Natural killer cell (primary cell): ENCODE measurements around the gene STK40. TPM values are rescaled to one million over a fixed set of nuclear protein-coding genes. Genes with fewer than 3 reads are reported as not detected.

Experiments
- ATAC-seq, 3 donors: fragments of 150-1000 bp in 2 of 3; fragments of 200-7000 bp in 1 of 3; cut with Tn5 transposase; 1 replicate in 1 of 3; 2 replicates in 2 of 3; pipeline ENCODE4 v1.10.0; 2021; ENCODE audit warnings: mild to moderate bottlenecking in 2 of 3, moderate library complexity in 2 of 3
- DNase-seq, 2 donors: peaks; one replicate each; pipeline versions ENCODE4 v3.0.0 to v3.0.0-alpha.2; 2013 to 2021; ENCODE audit warnings: mixed read lengths in 1 of 2
- H3K27ac ChIP-seq: one replicate; pipeline ENCODE4 v1.5.1; 2013; ENCODE audit warnings: mild to moderate bottlenecking, low read length
- H3K27me3 ChIP-seq: one replicate; pipeline ENCODE4 v1.6.1; 2013; ENCODE audit warnings: low read length; ENCODE audit not compliant: control insufficient read depth, insufficient read depth
- H3K36me3 ChIP-seq: one replicate; pipeline ENCODE4 v1.6.1; 2013; ENCODE audit warnings: low read length; ENCODE audit not compliant: control insufficient read depth, insufficient read depth
- H3K4me1 ChIP-seq: one replicate; pipeline ENCODE4 v1.6.1; 2013; ENCODE audit warnings: low read length; ENCODE audit not compliant: control insufficient read depth, insufficient read depth
- H3K4me3 ChIP-seq: one replicate; pipeline ENCODE4 v1.5.1; 2013; ENCODE audit warnings: low read length
- H3K9me3 ChIP-seq: one replicate; pipeline ENCODE4 v1.6.1; 2013; ENCODE audit warnings: low read length; ENCODE audit not compliant: control insufficient read depth, insufficient read depth
- H3K27ac Mint-ChIP-seq, 2 donors: one replicate each; pipeline ENCODE4 v1.8.0; 2022; ENCODE audit warnings: mild to moderate bottlenecking in 2 of 2, mixed read lengths in 2 of 2, moderate library complexity in 1 of 2
- H3K27me3 Mint-ChIP-seq, 2 donors: one replicate each; pipeline ENCODE4 v1.8.0; 2022; ENCODE audit warnings: low read depth in 2 of 2, mixed read lengths in 2 of 2
- H3K36me3 Mint-ChIP-seq: one replicate; pipeline ENCODE4 v1.8.0; 2022; ENCODE audit warnings: mixed read lengths
- H3K4me1 Mint-ChIP-seq, 2 donors: one replicate each; pipeline ENCODE4 v1.8.0; 2022; ENCODE audit warnings: mixed read lengths in 2 of 2
- H3K4me3 Mint-ChIP-seq: one replicate; pipeline ENCODE4 v1.8.0; 2022; ENCODE audit warnings: mild to moderate bottlenecking, moderate library complexity, mixed read lengths
- H3K9me3 Mint-ChIP-seq, 2 donors: one replicate each; pipeline ENCODE4 v1.8.0; 2022; ENCODE audit warnings: mixed read lengths in 2 of 2
- WGBS: methylation state at CpG from one replicate; pipeline ENCODE4 v1.1.7; 2013; ENCODE audit warnings: missing lambda C conversion rate; ENCODE audit not compliant: insufficient coverage; 5-methylcytosine and 5-hydroxymethylcytosine counted together
- intact Hi-C: fragments of 100-400 bp; cut with micrococcal nuclease; formaldehyde crosslinking; loops from one replicate; pipeline ENCODE4 v1.14.2; 2022
- total RNA-seq, 4 donors: library from RNA; stranded (reverse); fragments of 120-200 nt in 1 of 4; gene quantifications; one replicate each; pipeline versions ENCODE4 v1.2.3 to v1.2.4, GENCODE V29; 2013 to 2022
- TF ChIP-seq, protein P1 (sequence below): fragments of 200-600 bp; IDR thresholded peaks from one replicate; pipeline ENCODE4 v1.8.0; 2022; ENCODE audit warnings: antibody characterized with exemption

The STK40 gene
- total RNA-seq, 3 donors from 2014 or later (not counting 1 experiment from before 2014, with no cell fraction given) = 55.9 to 65.3 (median 59.8) TPM

DNA sequence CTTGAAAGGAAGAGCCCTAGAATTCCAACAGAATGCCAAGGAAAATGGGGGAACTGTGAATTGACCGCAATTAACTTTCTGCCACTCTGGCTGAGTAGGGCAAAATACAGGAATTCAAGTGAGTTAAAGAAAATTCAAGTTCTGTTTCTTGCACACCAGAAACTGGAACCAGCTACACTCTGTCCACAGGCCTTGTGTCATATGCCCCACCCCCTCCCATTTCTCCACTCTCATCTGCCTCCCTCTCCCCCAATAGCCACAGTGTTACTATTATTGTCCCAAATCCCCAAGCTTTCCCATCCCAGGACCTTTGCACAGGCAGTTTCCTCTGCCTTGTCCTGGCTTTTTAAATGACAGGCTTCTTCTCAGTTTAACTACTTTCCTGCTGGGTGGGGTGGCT, 4.3 kb upstream of the STK40 start:
- Histone ChIP-seq H3K4me3 (no peak overlapping the region), H3K27me3 (no peaks in the 10 kb centered on the region), H3K4me1 (peaks cover 45% of the 10 kb centered on the region), H3K27ac (peak overlapping the region; percentile 46), H3K36me3 (peaks cover 36% of the 10 kb centered on the region), H3K9me3 (no peaks in the 10 kb centered on the region)
- intact Hi-C loops = loop anchor here (5.0 kb wide), 1 partner anchor 168 kb away; the partner anchor contains the start of gene THRAP3
- TF ChIP-seq, protein P1, sequence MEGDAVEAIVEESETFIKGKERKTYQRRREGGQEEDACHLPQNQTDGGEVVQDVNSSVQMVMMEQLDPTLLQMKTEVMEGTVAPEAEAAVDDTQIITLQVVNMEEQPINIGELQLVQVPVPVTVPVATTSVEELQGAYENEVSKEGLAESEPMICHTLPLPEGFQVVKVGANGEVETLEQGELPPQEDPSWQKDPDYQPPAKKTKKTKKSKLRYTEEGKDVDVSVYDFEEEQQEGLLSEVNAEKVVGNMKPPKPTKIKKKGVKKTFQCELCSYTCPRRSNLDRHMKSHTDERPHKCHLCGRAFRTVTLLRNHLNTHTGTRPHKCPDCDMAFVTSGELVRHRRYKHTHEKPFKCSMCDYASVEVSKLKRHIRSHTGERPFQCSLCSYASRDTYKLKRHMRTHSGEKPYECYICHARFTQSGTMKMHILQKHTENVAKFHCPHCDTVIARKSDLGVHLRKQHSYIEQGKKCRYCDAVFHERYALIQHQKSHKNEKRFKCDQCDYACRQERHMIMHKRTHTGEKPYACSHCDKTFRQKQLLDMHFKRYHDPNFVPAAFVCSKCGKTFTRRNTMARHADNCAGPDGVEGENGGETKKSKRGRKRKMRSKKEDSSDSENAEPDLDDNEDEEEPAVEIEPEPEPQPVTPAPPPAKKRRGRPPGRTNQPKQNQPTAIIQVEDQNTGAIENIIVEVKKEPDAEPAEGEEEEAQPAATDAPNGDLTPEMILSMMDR = no peak
- DNase-seq = no peak
- 94% methylated on average over 1 of the region's 1 CpG for WGBS
- Mint-ChIP-seq H3K27me3 (no peaks in the 10 kb centered on the region), H3K4me1 (peaks cover 12 to 24% of the 10 kb centered on the region in 2 donors), H3K36me3 (no peaks in the 10 kb centered on the region), H3K9me3 (no peaks in the 10 kb centered on the region), H3K27ac (no peak overlapping the region), H3K4me3 (no peak overlapping the region)
- no peak for ATAC-seq

DNA sequence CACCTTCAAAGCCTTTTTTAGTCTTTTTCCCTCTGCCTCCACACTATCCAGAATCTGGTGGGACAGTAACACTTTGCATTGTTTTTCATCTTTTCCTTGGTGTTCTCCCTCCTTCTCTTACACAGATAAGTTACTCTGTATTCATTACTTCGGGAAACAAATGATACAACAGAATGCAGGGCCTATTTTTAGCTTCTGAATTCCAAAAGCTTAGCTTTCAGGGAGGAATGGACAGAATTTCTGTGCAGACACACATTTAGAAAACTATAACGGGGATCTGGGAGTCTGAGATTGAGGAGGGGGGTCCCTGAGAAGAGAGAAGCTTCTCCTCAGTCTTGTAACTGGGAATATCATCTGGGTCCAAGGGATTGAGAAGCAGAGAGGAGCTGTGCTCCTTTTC, 3.5 kb upstream of the STK40 start:
- TF ChIP-seq, protein P1 = no peak
- H3K4me1 ChIP-seq = peaks cover 52% of the 10 kb centered on the region
- H3K4me3 ChIP-seq = no peak overlapping the region
- no peak for DNase-seq
- H3K27me3 ChIP-seq = no peaks in the 10 kb centered on the region
- intact Hi-C loops = loop anchor here (5.0 kb wide), 1 partner anchor 167 kb away; the partner anchor contains the start of gene THRAP3
- 92% methylated on average over 2 of the region's 2 CpGs for WGBS
- H3K4me3 Mint-ChIP-seq = no peak overlapping the region
- H3K27me3 Mint-ChIP-seq = no peaks in the 10 kb centered on the region
- H3K36me3 Mint-ChIP-seq = no peaks in the 10 kb centered on the region
- ATAC-seq = no peak
- peaks cover 19 to 28% of the 10 kb centered on the region in 2 donors for H3K4me1 Mint-ChIP-seq
- H3K27ac Mint-ChIP-seq = peak overlapping the region in 1 of 2 donors; percentile 64
- H3K36me3 ChIP-seq = peaks cover 36% of the 10 kb centered on the region
- no peaks in the 10 kb centered on the region for H3K9me3 ChIP-seq
- H3K9me3 Mint-ChIP-seq = no peaks in the 10 kb centered on the region
- peak overlapping the region; percentile 37 for H3K27ac ChIP-seq

DNA sequence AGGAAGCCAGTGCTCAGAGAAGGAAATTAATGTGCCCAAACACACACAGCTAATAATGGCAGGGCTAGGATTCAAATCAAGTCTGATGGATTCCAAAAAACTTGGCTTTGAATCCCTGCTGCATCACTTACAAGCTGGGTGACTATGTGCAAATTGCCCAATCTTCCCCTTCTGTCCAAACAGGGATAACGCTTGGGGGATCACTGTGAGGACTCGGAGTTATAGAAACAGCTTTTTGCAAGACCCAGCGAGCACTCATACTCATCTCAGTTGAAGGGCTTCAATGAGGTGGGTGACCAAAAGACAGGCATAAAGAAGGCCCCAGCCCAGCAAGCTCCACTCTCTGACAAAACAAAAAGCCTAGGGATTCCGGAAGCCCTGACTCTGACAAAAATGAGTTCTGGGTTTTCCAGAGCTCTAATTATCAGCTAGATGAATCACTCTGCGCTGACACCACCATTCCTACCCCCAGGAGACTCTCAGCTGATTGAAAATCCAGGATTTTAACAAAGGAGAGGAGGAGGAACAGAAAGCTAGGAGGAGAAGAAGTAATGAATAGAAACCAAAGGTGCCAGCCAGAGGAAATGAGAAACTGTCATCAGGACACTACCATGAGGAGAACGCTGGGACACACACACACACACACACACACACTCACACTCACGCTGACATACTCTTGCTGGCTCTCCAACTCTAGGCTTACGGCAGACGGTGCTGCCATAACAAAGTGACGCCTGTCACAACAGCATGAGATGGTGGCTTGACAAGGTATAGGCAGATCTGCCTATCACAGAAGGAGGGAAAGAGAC, 1.6 kb upstream of the STK40 start:
- peaks cover 59% of the 10 kb centered on the region for H3K4me1 ChIP-seq
- 77% methylated on average over 9 of the region's 10 CpGs for WGBS

More for the DNA sequence above, 1.6 kb upstream of the STK40 start:
- TF ChIP-seq, protein P1 = no peak
- Mint-ChIP-seq H3K27ac (peak overlapping the region; percentile 98 to 99), H3K36me3 (no peaks in the 10 kb centered on the region), H3K27me3 (no peaks in the 10 kb centered on the region), H3K4me1 (peaks cover 33 to 46% of the 10 kb centered on the region in 2 donors), H3K9me3 (no peaks in the 10 kb centered on the region), H3K4me3 (no peak overlapping the region)
- Histone ChIP-seq H3K27me3 (no peaks in the 10 kb centered on the region), H3K36me3 (peaks cover 19% of the 10 kb centered on the region), H3K27ac (peak overlapping the region; percentile 96), H3K4me3 (no peak overlapping the region), H3K9me3 (no peaks in the 10 kb centered on the region)
- no peak for DNase-seq
- ATAC-seq = no peak
- intact Hi-C loops = loop anchor here (5.0 kb wide), 1 partner anchor 165 kb away; the partner anchor contains the start of gene THRAP3
